Mesenchymal stem cell (in vitro differentiated cells and primary cell): ENCODE data around the gene ZBTB16.

Experiments
- DNase-seq: peaks from one replicate; pipeline ENCODE4 v3.0.0-alpha.2; 2013
- H2AFZ ChIP-seq: one replicate; pipeline ENCODE4 v1.6.1; 2013; ENCODE audit warnings: low read depth, mild to moderate bottlenecking, control low read depth, inconsistent platforms, low read length, moderate library complexity
- H2AK5ac ChIP-seq: 2 replicates; pipeline ENCODE4 v1.6.1; 2013; ENCODE audit warnings: low read length, moderate library complexity, mild to moderate bottlenecking, inconsistent platforms; ENCODE audit not compliant: severe bottlenecking
- H2BK120ac ChIP-seq: one replicate; pipeline ENCODE4 v1.6.1; 2013; ENCODE audit warnings: low read depth, mild to moderate bottlenecking, inconsistent platforms, low read length, moderate library complexity
- H2BK12ac ChIP-seq, 2 experiments: one replicate each; pipeline ENCODE4 v1.6.1; 2013; ENCODE audit warnings: inconsistent platforms in 2 of 2, low read length in 2 of 2, mild to moderate bottlenecking in 2 of 2, moderate library complexity in 2 of 2, control low read depth in 1 of 2
- H2BK15ac ChIP-seq: one replicate; pipeline ENCODE4 v1.6.1; 2013; ENCODE audit warnings: mild to moderate bottlenecking, low read depth, inconsistent platforms; ENCODE audit not compliant: poor library complexity, severe bottlenecking
- H2BK5ac ChIP-seq: 2 replicates; pipeline ENCODE4 v1.6.1; 2013; ENCODE audit warnings: low read depth, mild to moderate bottlenecking, low read length, control low read depth, inconsistent platforms; ENCODE audit not compliant: poor library complexity, severe bottlenecking
- H3K14ac ChIP-seq, 2 experiments: one replicate each; pipeline ENCODE4 v1.6.1; 2013; ENCODE audit warnings: inconsistent platforms in 2 of 2, low read length in 2 of 2, control low read depth in 1 of 2, mild to moderate bottlenecking in 1 of 2, moderate library complexity in 1 of 2
- H3K18ac ChIP-seq, 2 experiments: one replicate each; pipeline ENCODE4 v1.6.1; 2013; ENCODE audit warnings: inconsistent platforms in 2 of 2, low read length in 2 of 2, control low read depth in 1 of 2, low read depth in 1 of 2, mild to moderate bottlenecking in 1 of 2
- H3K23ac ChIP-seq, 2 experiments: one replicate each; pipeline ENCODE4 v1.6.1; 2013; ENCODE audit warnings: inconsistent platforms in 2 of 2, low read length in 2 of 2, mild to moderate bottlenecking in 2 of 2, moderate library complexity in 2 of 2, control low read depth in 1 of 2
- H3K27ac ChIP-seq: 2 replicates; pipeline ENCODE4 v1.5.1; 2013; ENCODE audit warnings: mild to moderate bottlenecking, moderate library complexity, low read length, control low read depth, inconsistent platforms; ENCODE audit not compliant: poor library complexity, severe bottlenecking
- H3K27me3 ChIP-seq, 2 experiments: 2 replicates each; pipeline versions ENCODE4 v1.6.1 to v1.7.0; 2013; ENCODE audit warnings: low read length in 2 of 2, mild to moderate bottlenecking in 2 of 2, moderate library complexity in 2 of 2, control low read depth in 1 of 2, inconsistent platforms in 1 of 2; ENCODE audit not compliant: control insufficient read depth in 1 of 2, insufficient read depth in 1 of 2
- H3K36me3 ChIP-seq, 2 experiments: 2 replicates each; pipeline versions ENCODE4 v1.6.1 to v1.7.0; 2013; ENCODE audit warnings: low read length in 2 of 2, control low read depth in 1 of 2, inconsistent platforms in 1 of 2, low read depth in 1 of 2, mild to moderate bottlenecking in 1 of 2; ENCODE audit not compliant: insufficient read depth in 2 of 2, control insufficient read depth in 1 of 2
- H3K4ac ChIP-seq, 2 experiments: one replicate each; pipeline ENCODE4 v1.6.1; 2013; ENCODE audit warnings: inconsistent platforms in 2 of 2, low read length in 2 of 2, mild to moderate bottlenecking in 2 of 2, moderate library complexity in 2 of 2, control low read depth in 1 of 2, low read depth in 1 of 2
- H3K4me1 ChIP-seq: 2 replicates; pipeline ENCODE4 v1.6.1; 2013; ENCODE audit warnings: low read depth, low read length, control low read depth; ENCODE audit not compliant: control insufficient read depth, insufficient read depth
- H3K4me2 ChIP-seq: 2 replicates; pipeline ENCODE4 v1.6.1; 2013; ENCODE audit warnings: low read length, mild to moderate bottlenecking, inconsistent platforms; ENCODE audit not compliant: poor library complexity, severe bottlenecking
- H3K4me3 ChIP-seq, 2 experiments: 2 replicates each; pipeline versions ENCODE4 v1.5.1 to v1.7.0; 2013; ENCODE audit warnings: low read length in 2 of 2, mild to moderate bottlenecking in 2 of 2, control low read depth in 1 of 2, low read depth in 1 of 2; ENCODE audit not compliant: insufficient read depth in 1 of 2
- H3K79me1 ChIP-seq: replicated peaks from 2 replicates; pipeline ENCODE4 v1.6.1; 2013; ENCODE audit warnings: mild to moderate bottlenecking, control low read depth, low read length, inconsistent platforms; ENCODE audit not compliant: poor library complexity, severe bottlenecking
- H3K9ac ChIP-seq: 2 replicates; pipeline ENCODE4 v1.7.0; 2013; ENCODE audit warnings: mild to moderate bottlenecking, low read length, moderate library complexity
- H3K9me3 ChIP-seq: 2 replicates; pipeline ENCODE4 v1.7.0; 2013; ENCODE audit warnings: mild to moderate bottlenecking, low read length; ENCODE audit not compliant: control insufficient read depth
- H4K8ac ChIP-seq: one replicate; pipeline ENCODE4 v1.6.1; 2013; ENCODE audit warnings: inconsistent platforms, mild to moderate bottlenecking, low read length, moderate library complexity
- H4K91ac ChIP-seq: one replicate; pipeline ENCODE4 v1.6.1; 2013; ENCODE audit warnings: mild to moderate bottlenecking, low read length, inconsistent platforms
- WGBS: methylation state at CpG from one replicate; pipeline ENCODE4 v1.1.7; 2013; ENCODE audit warnings: mixed read lengths; 5-methylcytosine and 5-hydroxymethylcytosine counted together

The ZBTB16 gene

DNA sequence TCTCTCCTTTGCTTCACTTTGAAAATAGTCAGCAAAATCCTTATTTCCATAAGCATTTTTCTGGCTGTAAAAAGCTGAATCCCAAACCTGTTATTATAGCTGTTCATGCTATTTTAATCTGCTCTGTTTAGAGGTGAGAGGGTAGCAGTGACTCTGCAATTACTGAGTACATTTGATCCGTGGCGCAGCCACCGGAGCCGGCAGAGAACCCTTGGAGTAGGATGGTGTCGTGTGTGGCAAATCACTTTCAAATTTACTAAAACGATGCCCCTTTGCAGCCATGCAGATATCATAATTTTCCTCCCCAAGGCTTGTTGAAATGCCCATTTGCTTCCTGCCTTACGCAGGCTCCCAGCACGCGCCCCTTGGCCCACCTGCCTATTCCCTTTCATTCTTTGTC is 69.6 kb downstream of the ZBTB16 start:
- Histone ChIP-seq H3K14ac (no peak overlapping the region), H3K4me1 (no peaks in the 10 kb centered on the region), H4K8ac (no peak overlapping the region), H3K27me3 (peaks cover 56 to 60% of the 10 kb centered on the region in 2 experiments), H2BK5ac (no peak overlapping the region), H3K4me2 (no peak overlapping the region), H2BK15ac (no peak overlapping the region), H3K23ac (no peak overlapping the region), H3K9ac (no peak overlapping the region), H2AK5ac (no peak overlapping the region), H3K79me1 (no peaks in the 10 kb centered on the region), H2AFZ (no peak overlapping the region), H3K18ac (no peak overlapping the region), H3K9me3 (no peaks in the 10 kb centered on the region), H2BK12ac (peak overlapping the region in 1 of 2 experiments; percentile 19), H4K91ac (no peak overlapping the region), H3K36me3 (no peaks in the 10 kb centered on the region), H2BK120ac (no peak overlapping the region), H3K4ac (no peak overlapping the region), H3K27ac (no peak overlapping the region), H3K4me3 (no peak overlapping the region)
- 94% methylated on average over 9 of the region's 9 CpGs for WGBS
- DNase-seq = no peak

GRCh38 chr11:114129699-114130098 is 70.2 kb downstream of the ZBTB16 start:
- H3K79me1 ChIP-seq = no peaks in the 10 kb centered on the region
- H3K23ac ChIP-seq = no peak overlapping the region
- no peak overlapping the region for H2AFZ ChIP-seq
- H3K18ac ChIP-seq = no peak overlapping the region
- no peak overlapping the region for H3K9ac ChIP-seq
- WGBS = 96% methylated on average over 8 of the region's 8 CpGs
- peak overlapping the region in 1 of 2 experiments; percentile 15 for H2BK12ac ChIP-seq
- H2BK5ac ChIP-seq = no peak overlapping the region
- no peaks in the 10 kb centered on the region for H3K36me3 ChIP-seq
- H2AK5ac ChIP-seq = no peak overlapping the region
- no peaks in the 10 kb centered on the region for H3K9me3 ChIP-seq
- DNase-seq = no peak
- H2BK15ac ChIP-seq = no peak overlapping the region
- H2BK120ac ChIP-seq = no peak overlapping the region
- no peak overlapping the region for H3K4me2 ChIP-seq
- H4K91ac ChIP-seq = no peak overlapping the region
- H3K27ac ChIP-seq = no peak overlapping the region
- H3K4ac ChIP-seq = no peak overlapping the region
- H3K4me3 ChIP-seq = no peak overlapping the region
- no peaks in the 10 kb centered on the region for H3K4me1 ChIP-seq
- no peak overlapping the region for H4K8ac ChIP-seq
- no peak overlapping the region for H3K14ac ChIP-seq
- peaks cover 52 to 57% of the 10 kb centered on the region in 2 experiments for H3K27me3 ChIP-seq

DNA sequence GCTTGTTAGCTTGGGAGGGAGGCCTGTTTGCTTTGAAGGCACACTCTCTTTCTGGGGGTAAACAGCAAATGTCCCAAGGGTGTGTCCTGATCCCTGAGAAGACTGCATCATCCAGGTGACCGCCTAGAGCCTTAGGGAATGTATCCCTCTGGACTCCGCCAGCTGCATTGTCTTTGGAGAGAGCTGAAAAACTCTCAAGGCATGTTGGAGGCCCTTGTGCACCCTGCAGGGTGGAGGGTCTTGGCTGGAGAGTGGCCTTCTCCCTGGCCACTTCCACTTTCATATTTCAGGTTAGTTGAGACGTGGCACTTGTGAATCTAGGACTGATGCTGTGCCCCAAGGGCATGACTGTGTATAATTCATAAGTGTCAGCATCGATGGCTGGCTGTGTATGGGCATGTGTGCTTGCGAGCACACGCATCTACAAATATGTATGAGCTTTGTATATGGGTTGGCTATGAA is 70.6 kb downstream of the ZBTB16 start:
- Histone ChIP-seq H2BK15ac (no peak overlapping the region), H2AK5ac (no peak overlapping the region), H2BK120ac (no peak overlapping the region), H2AFZ (no peak overlapping the region), H3K27me3 (peaks cover 53 to 55% of the 10 kb centered on the region in 2 experiments), H3K4me2 (no peak overlapping the region), H4K8ac (no peak overlapping the region), H4K91ac (no peak overlapping the region), H3K23ac (no peak overlapping the region), H3K27ac (no peak overlapping the region), H3K18ac (peak overlapping the region in 1 of 2 experiments; percentile 56), H3K9ac (no peak overlapping the region), H3K4me1 (no peaks in the 10 kb centered on the region), H2BK5ac (no peak overlapping the region), H3K4me3 (no peak overlapping the region), H3K4ac (no peak overlapping the region), H3K9me3 (no peaks in the 10 kb centered on the region), H3K79me1 (no peaks in the 10 kb centered on the region), H2BK12ac (peak overlapping the region; percentile 9 to 59), H3K36me3 (no peaks in the 10 kb centered on the region), H3K14ac (no peak overlapping the region)
- 87% methylated on average over 6 of the region's 6 CpGs for WGBS
- DNase-seq = no peak

DNA sequence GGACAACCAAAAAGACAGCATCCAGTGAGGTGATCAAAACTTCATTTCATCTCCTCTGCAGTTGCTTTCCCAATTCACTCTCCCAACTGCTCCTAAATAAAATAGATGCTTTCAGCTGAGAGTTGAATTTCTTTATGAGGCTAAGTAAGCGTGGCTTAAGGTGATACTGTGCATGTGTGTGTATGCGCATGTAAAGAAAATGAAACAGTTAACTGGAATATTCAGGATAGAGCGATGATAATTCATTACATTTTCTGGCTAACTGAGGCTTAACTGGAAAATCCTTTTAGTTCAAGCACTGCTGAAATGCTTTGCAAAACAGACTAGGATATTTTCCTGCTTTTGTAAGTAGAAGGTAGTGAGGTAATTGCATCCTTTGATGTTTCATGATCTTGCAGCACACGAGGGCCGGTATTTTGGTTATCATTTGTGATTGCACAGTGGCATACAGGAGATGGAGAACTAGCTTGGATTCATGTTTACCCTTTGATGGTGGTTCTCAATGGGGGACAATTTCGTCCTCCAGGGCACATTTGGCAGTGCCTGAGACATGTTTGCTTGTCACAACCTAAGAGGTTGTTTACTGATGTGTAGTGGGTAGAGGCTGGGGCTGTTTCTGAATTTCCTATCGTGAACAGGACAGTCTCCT is 71.2 kb downstream of the ZBTB16 start:
- Histone ChIP-seq H2BK5ac (no peak overlapping the region), H2AFZ (no peak overlapping the region), H3K4me2 (no peak overlapping the region), H3K79me1 (no peaks in the 10 kb centered on the region), H2AK5ac (no peak overlapping the region), H3K9ac (no peak overlapping the region), H3K4me3 (no peak overlapping the region), H3K23ac (no peak overlapping the region), H2BK120ac (no peak overlapping the region), H3K27ac (no peak overlapping the region), H3K27me3 (peaks cover 47 to 55% of the 10 kb centered on the region in 2 experiments), H4K91ac (no peak overlapping the region), H4K8ac (peak overlapping the region; percentile 59), H3K14ac (no peak overlapping the region), H2BK15ac (no peak overlapping the region), H3K4ac (no peak overlapping the region), H3K4me1 (no peaks in the 10 kb centered on the region), H3K9me3 (no peaks in the 10 kb centered on the region), H3K18ac (peak overlapping the region in 1 of 2 experiments; percentile 46), H3K36me3 (no peaks in the 10 kb centered on the region), H2BK12ac (peak overlapping the region; percentile 59 to 88)
- DNase-seq = no peak
- WGBS = 88% methylated on average over 6 of the region's 7 CpGs
